Measurements from ENCODE around the gene GALNTL6.
"Not testable (repeated sequence)": the region's sequence is repeated elsewhere in the genome, so short reads cannot be mapped to it uniquely, and the experiment has no call there.

Gene GALNTL6

DNA sequence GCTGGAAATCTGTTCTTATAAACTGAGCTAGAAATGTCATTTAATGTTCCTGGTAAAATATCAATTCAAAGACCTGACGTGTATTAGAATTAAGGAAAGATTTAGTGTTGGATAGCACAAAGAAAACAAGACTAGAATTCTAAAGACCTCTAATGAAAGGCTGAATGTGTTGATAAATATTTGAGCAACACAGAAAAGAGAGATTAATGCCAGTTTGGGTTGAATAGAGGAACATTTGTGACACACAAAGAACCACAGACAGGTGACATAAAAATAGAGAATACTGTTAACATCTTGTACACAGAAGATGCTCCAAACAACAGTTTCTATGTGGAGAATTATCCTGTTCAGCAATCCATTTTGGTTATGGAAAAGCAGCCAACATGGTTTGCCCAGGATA, 1133.3 kb downstream of the GALNTL6 start:
- no peak for ATAC-seq
- DNase-seq: no peak

DNA sequence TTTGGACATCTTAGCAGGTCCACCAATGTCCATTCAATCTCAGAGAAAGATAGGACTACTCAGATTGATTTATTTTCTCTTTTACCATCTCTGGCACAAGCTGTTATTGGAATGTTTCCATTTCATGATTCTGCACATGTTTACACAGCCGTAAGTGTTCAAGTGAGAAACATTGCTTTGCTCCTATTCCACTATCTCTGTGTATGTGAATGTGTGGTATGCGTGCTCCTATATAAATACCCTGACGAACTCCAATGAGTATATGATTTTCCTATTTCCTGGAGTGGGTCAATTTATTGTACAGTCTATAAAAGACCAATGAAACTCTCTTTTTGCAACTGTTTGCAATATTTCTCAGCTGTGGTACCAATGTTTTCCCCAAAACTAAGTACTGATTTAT, 1134.4 kb downstream of the GALNTL6 start:
- no peak for DNase-seq
- no peak for ATAC-seq

DNA sequence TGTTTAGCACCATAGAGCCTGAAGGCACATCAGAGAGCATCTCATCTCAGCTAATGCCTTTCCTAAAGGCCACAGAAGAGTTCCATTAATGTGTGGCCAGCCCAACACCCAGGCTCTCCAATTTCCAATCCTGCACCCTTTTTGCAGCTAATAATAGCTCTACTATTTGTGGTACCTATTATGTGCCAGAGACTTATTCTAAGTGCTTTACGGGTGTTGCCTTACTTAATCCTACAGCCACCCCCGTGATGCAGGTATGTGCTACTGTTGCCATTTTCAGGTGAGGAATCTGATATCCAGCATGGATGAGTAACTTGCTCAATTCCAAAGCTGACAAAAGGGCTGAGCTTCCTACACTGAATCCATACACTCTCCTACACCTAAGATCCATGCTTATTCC, 1137.8 kb downstream of the GALNTL6 start:
- ATAC-seq (no peak), DNase-seq (no peak)

DNA sequence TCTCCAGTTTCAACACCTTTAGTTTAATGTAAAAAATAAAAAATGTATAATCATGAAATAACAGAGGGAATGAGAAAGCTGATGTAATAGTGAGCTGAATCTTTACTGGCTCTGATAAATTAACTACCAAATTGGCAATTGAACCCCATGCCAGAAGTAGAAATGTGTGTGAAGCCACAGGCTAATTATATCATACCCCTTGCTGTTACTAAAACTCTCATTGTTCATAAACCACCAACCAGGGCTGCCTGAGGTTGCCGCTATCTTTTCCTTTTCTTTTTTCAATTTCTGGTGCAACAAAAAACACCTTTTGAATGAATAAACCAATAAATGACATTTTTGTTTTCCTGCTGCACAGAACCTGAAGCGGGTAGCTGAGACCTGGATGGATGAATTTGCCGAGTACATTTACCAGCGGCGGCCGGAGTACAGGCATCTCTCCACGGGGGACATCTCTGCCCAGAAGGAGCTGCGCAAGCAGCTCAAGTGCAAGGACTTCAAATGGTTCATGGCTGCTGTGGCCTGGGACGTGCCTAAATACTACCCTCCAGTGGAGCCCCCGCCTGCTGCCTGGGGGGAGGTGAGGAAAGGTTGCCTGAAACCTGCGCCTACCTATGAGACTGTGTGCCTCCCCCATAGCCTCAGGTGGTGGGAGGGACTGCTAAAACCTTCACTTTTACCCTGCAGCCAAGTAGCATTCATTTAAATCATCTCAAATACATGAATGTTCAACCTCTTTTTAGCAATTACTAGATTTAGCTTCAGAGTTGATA, 1138.7 kb downstream of the GALNTL6 start:
- no peak for ATAC-seq

DNA sequence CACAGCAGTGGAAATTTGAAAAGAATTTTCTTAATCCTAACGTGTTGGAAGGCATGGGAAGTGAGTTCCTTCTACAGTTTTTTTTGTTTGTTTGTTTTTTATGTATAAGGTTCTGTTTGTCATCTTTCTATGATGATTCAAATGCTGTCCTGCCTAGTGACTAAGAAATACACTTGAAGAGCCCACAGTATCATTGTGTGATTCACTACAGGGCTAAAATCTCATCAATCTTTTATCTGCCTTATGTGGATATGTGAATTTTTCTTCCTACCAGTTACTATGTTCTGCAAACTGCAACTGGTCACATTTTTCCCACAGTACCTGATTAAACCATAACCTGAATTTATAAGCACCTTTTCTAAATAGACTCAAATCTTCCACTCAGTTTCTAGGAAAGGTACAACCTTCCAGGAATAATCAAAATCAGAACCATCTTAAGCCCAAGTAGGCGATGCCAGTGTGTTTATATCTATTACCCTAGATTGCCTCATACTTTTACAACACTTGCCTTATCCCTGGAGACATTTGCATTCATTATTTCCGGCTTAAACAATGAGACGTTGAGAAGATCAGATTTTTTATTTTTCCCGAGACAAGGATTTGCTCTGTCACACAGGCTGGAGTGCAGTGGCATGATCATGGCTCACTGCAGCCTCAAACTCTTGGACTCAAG, 1140.8 kb downstream of the GALNTL6 start:
- no peak for ATAC-seq
- no peak for DNase-seq

More for the DNA sequence above, 1138.7 kb downstream of the GALNTL6 start:
- DNase-seq: no peak

DNA sequence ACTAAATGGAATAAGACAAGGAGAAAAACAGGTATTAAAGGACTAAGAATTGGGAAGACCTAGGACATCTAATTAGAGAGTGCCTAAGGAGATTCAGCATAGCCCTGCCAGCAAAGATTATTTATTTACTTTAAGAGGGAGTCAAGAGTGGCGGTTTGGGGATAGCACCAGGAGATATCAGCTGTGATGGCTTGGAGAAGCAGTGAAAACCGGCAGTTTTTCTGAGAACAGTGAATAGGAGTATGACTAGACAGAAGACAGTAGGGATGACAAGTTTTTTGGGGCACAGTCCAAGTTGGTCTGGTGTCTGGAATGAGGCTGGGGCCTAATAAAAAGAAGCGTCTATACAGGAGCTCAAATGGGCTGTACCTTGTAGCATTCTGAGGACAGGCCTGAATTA, 1143.1 kb downstream of the GALNTL6 start:
- not testable (repeated sequence) for ATAC-seq, DNase-seq

DNA sequence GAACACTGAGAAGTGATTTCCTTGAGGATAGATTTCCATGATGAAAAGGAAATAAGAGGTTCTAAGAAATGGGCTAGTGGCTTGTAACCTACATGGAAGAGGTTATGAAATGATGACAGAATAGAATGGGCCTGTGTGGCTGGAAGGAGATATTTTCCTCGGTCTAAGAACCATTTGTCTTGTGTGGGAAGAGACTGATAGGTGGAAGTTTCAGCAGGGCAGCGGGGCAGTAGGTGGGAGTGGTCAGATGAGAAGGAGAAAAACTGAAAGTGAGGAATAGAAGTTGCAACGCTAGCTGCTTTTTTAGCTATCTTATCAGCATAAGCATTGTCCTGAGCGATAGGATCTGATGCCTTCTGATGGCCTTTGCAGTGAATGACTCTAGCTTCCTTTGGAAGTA, 1144.0 kb downstream of the GALNTL6 start:
- ATAC-seq (no peak), DNase-seq (no peak)

DNA sequence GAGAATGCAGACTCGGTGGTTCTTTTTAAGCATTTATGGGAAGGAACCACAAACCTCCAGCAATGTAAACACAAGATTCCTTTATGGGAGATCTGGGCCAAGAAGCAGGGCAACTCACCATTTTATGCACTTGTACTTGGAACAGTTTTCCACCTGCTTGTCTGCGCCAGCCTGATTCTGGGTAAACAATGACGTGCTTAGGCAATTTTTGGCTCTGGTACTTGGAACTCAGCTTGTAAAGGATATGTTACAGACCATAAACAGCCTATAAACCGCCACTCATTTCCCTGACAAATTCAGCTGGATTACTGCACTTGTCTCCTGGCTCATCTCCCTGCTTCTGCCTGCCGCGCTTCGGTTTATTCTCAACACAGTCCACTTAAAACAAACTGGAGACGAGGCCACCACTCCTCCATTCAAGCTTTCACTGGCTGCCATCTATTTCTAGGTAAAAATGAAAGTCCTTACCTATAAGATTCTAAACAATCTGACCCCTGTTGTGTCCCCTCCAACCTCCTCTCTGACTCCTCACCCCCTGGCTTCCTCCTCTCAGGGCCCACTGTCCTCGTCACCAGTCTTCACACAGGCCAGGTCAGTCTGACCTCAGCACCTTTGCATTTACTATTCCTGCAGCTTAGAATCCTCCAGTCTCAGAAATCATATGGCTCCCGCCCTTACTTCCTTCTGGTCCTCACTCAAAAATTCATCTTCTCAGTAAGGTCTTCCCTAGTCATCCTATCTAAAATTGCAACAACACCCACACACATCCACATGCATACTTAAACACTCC, 1149.6 kb downstream of the GALNTL6 start:
- DNase-seq: no peak
- ATAC-seq: no peak

DNA sequence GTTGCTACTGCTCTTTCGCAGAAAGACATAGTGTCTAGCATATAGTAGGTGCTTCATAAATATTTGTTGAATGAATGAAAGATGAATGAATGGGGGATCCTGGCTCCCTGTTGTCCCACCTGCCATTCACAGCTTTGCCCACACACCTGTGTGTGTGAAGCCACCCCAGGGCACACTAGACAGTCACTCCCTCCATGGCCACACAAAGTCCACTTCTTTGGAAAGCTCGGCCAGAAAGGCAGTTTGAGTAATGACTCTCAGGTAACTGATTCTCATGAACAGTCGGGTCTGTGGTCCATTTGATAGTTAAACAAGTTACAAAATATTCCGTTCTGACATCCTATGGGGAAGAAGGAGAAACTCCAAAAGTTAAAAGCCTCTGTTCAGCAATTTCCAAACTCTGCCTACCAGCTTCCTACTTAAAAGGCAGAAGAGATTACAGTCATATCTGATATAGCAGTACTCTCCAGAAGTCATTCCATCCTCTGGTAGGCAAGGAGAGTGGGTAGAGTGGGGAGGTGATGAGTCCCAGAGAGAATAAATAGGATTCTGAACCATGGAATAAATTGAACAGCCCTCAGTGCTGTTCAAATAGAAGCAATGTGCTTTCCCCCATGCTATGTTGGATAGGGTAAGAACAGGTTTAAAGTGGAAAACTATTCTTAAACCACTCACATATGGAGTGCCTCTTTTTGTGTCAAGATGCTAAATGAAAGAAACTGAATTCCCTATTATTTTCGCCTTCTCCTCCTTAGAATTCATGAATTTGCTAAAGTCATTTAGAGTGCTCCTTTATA, 1150.5 kb downstream of the GALNTL6 start:
- no peak for DNase-seq
- ATAC-seq: no peak

DNA sequence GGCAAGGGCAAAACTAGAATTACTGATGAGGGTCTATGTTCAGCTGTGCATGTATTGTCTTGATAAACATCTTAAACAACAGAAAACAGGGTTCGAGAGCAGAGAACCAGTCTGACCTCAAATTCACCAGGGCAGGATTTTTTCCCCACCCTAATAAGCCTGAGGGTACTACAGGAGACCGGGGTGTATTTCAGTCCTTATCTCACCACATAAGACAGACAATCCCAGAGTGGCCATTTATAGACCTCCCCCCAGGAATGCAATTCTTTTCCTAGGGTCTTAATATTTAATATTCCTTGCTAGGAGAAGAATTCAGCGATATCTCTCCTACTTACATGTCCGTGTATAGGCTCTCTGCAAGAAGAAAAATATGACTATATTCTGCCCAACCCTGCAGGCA, 1157.0 kb downstream of the GALNTL6 start:
- DNase-seq, ATAC-seq: not testable (repeated sequence)

DNA sequence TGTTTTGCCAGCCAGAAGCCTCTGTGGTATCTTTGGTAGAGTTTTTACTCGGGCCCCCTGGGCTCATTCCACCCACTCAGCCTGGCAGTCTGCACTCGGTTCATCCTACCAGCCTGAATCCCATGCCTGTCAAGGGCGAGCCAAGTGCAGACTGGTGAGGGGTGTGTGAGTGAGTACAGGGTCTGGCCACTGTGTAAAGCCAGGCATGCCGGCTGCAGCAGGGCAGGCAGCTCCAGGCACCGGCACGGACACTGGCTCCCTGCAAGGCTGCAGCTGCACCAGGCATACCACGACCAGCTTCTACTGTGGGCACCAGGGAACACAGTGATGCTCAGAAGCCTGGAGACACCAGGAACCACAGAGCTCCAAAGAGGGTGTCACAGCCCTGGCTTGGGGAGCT, 1161.4 kb downstream of the GALNTL6 start:
- DNase-seq (no peak), ATAC-seq (no peak)

DNA sequence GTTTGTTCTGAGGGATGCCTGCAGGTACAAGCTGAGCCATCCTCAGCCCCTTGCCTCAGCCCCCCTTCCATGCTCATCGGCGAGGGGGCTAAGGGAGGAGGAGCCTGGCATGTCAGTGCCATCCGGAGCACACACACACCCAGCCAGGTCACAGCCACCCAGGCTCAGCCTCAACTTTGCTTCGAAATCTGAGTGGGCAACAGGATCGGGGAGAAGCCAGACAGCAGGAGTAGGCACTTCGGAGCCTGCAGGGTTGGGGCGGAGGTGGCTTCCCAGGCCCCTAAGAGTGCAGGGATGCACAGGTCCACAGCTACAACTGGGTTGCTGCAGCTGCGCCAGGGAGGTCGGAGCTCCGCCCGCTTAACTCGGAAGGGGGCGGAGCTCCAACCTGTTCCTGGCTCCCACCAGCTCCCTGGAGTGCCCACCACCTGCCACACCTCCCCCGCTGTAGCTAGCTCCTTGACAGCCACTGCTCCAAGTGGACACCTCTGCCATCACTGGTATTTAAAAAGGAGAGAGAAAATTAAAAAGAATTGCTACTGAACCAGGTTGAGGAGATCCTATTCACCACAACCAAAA, 1162.5 kb downstream of the GALNTL6 start:
- DNase-seq: no peak
- ATAC-seq: no peak

DNA sequence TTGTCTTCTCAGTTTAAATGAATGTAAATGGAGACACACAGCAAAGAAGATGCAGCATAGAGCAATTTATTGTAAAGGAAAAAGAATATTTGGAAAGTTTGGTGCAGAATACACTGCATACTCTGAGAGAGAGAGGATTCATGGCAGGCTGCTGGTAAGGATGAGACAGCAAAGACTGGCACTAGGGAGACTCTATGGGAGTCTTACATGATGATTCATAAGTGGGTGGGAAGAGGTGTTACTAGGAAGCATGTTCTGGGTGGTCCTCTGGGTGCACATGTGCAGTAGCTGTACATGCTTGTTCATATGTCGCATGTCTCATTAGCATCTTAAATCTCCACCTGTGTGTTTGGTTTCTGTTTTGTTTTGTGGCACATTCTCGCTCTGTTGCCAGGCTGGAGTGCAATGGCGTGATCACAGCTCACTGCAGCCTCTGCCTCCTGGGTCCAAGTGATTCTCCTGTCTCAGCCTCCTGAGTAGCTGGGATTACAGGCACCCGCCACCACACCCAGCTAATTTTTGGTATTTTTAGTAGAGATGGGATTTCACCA, 1164.4 kb downstream of the GALNTL6 start:
- not testable (repeated sequence) for DNase-seq, ATAC-seq

DNA sequence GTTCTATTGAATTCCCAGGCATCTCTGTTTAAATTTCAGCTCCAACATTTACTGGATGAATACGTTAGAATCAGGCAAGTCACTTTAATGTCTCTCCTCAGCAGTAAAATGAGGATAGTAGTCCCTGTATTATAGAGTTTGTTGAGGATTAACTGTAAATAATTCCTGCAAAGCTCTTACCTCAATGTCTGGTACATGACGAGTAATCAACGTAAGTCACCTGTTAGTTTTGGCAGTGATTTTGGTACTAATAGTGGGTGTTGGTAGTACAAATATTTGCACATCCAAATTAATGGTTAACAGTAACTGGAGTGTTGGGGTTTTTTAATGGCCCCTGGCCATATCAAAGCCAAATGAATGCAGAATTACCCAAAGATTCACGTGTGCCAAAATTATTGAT, 1165.6 kb downstream of the GALNTL6 start:
- ATAC-seq: no peak

DNA sequence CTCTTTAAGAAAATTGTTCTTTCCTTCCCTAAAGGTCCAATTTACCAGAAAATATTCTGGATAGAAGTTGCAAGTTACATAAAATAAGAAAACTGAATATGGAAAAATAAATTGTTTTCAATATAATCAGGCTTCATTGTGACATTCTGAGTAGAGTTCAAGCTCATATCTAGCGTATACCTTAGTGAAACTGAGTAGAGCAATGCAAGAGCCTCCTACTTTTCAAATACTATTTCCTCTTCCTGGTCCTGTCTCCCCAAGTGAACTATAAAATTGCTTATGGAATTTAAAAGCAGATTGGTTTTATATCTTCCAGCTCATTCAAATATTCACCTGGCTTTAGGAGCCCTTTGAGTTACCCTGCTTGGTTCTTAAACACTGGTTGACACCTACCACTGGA, 1166.1 kb downstream of the GALNTL6 start:
- no peak for ATAC-seq
- DNase-seq: no peak

More for the DNA sequence above, 1165.6 kb downstream of the GALNTL6 start:
- no peak for DNase-seq

DNA sequence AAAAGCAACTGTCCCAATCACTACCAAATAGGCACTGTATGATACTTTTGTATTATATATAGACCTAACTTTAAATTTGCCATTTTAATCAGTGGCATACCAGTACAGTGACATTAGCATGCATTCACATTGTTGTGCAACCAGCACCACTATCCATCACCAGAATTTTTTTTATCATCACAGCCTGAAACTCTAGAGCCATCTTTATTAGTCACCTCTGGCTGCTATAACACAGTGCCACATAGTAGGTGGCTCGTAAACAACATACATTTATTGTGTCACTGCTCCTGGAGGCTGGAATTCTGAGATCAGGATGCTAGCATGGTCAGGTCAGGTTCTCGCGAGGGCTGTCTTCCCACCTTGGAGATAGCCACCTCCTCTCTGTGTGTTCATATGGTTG, 1167.0 kb downstream of the GALNTL6 start:
- ATAC-seq: no peak
- no peak for DNase-seq

DNA sequence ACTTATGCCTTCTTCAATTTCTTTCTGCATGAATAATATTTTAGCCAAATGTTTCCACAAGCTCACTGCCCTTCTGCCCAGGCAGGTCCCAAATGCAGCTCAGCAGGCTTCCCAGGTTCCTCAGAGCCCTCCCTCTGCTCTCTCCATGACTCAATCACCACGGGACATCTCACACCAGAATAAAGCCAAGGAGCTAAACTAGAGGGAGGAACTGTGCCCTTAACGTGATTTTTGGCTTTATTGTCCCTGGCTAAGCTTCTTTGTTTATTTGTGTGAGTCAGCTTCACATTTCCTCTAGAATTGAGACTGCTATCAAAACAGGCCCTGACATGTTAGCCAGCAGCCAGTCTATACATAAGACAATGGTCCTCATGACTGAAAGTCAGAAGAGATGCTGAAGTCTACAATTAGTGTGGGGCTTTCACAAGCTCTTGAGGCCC, 1169.0 kb downstream of the GALNTL6 start:
- no peak for ATAC-seq

DNA sequence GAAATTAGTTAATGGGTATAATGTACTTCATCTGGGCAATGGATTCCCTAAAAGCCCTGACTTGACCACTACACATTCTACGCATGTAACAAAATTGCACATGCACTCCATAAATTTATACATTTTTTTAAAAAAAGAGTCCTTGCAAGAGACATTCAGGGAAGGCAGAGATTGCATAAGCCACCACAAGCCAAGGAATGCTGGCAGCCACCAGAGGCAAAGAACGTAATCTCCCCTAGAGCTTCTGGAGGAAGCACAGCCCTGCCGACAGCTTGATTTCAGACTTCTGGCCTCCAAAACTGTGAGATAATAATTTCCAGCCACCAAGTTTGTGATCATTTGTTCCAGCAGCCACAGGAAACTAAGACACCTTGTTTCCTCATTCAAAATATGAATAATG, 1169.8 kb downstream of the GALNTL6 start:
- no peak for DNase-seq
- ATAC-seq: no peak

More for the DNA sequence above, 1169.0 kb downstream of the GALNTL6 start:
- no peak for DNase-seq

DNA sequence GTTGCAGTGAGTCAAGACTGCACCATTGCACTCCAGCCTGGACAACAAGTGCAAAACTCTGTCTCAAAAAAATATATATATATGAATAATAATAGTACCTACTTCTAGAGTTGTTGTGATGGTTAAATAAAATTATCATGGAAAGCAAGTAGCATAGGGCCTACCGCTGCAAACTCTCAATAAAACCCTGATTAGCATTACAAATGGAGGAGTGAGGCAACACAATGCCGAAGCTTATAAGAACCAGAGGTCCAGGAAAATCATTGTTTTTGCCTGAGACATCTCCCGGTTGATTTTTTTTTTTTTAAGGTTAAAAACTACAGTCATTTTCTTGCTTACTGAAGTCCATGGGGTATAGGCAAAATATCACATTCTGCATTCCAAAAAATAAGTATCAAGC, 1170.4 kb downstream of the GALNTL6 start:
- DNase-seq (no peak), ATAC-seq (no peak)

DNA sequence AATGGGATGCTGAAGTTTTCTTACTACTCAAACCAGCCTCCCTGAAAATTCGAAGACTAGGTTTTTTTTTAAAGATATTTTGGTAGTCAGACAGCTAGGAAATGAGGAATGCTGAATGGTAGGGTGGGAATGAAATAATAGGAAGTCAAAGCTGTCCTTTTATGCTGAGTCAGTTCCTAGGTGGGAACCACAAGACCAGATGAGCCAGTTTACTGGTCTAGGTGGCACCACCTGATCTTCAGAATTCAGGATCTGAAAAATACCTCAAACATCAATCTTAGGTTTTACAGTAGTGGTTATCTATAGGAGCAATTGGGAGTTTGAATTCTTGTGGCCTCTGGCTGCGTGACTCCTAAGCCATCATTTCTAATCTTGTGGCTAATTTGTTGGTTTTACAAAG, 1172.3 kb downstream of the GALNTL6 start:
- ATAC-seq: no peak

DNA sequence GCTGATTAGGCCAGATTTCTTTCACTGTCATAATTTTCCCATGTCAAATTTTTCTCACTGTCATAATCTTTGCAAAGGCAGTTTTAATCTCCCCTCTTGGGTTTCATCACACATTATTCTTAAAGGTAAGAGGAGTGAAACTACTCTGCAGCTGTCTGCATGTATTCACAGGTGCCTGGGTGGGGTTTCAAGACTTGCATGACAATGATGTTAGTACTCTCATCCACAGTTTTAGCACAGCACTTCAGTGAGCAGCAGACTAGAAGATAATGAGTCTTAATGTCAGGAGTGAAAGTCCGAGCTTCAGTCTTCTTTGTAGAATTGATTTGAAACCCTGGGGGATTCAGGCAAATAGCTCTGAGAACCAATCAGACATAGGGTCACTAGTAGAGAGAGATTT, 1172.9 kb downstream of the GALNTL6 start:
- ATAC-seq (no peak), DNase-seq (no peak)

More for the DNA sequence above, 1172.3 kb downstream of the GALNTL6 start:
- no peak for DNase-seq

Data from stimulated activated naive CD8-positive, alpha-beta T cell treated with anti-CD3 and anti-CD28 coated beads, Interleukin-15, Interleukin-2, amounts not matched to agents 100 U/mL and 50 U/mL, for 24 hours (primary cell).